Neutrophil (primary cell): ENCODE measurements around the gene ATP1B2.
"Not testable (repeated sequence)": the region's sequence is repeated elsewhere in the genome, so short reads cannot be mapped to it uniquely, and the experiment has no call there.

Experiments used
- H3K27ac ChIP-seq: fragments of 200-600 bp; sonication (generic); 2 replicates; pipeline ENCODE4 v1.5.1; 2016; ENCODE audit warnings: mild to moderate bottlenecking, moderate library complexity
- H3K27me3 ChIP-seq: fragments of 200-600 bp; sonication (generic); 2 replicates; pipeline ENCODE4 v1.6.0; 2016; ENCODE audit warnings: mild to moderate bottlenecking
- H3K36me3 ChIP-seq: fragments of 200-600 bp; sonication (generic); 2 replicates; pipeline ENCODE4 v1.5.1; 2017
- H3K4me1 ChIP-seq, 2 experiments: fragments of 200-600 bp in 1 of 2; sonication (generic) in 1 of 2; 1 replicate in 1 of 2; 2 replicates in 1 of 2; pipeline versions ENCODE4 v1.5.1 to v1.6.1; 2013 to 2016; ENCODE audit warnings: low read depth in 1 of 2, low read length in 1 of 2, mild to moderate bottlenecking in 1 of 2, moderate library complexity in 1 of 2; ENCODE audit not compliant: control insufficient read depth in 1 of 2, insufficient read depth in 1 of 2
- H3K4me3 ChIP-seq, 2 experiments: fragments of 200-600 bp in 1 of 2; sonication (generic) in 1 of 2; 1 replicate in 1 of 2; 2 replicates in 1 of 2; pipeline ENCODE4 v1.5.1; 2013 to 2016; ENCODE audit warnings: low read depth in 1 of 2, low read length in 1 of 2, mild to moderate bottlenecking in 1 of 2, moderate library complexity in 1 of 2
- H3K9me3 ChIP-seq: fragments of 200-600 bp; sonication (generic); 2 replicates; pipeline ENCODE4 v1.5.1; 2016
- CTCF ChIP-seq: fragments of 200-600 bp; sonication (generic); IDR thresholded peaks from 2 replicates; pipeline ENCODE4 v1.5.1; 2016; ENCODE audit warnings: antibody characterized with exemption

Gene ATP1B2

GRCh38 chr17:7640783-7641182 lies 9.9 kb upstream of the ATP1B2 start:
- H3K27me3 ChIP-seq, result peaks cover 12% of the 10 kb centered on the region
- no peak for TF ChIP-seq CTCF
- no peak overlapping the region for H3K4me3 ChIP-seq
- no peaks in the 10 kb centered on the region for H3K9me3 ChIP-seq
- no peaks in the 10 kb centered on the region for H3K36me3 ChIP-seq
- no peak overlapping the region for H3K27ac ChIP-seq
- H3K4me1 ChIP-seq, result no peaks in the 10 kb centered on the region

GRCh38 chr17:7641635-7642034 lies 9.1 kb upstream of the ATP1B2 start:
- H3K4me3 ChIP-seq, H3K36me3 ChIP-seq, H3K4me1 ChIP-seq, H3K9me3 ChIP-seq, H3K27ac ChIP-seq: not testable (repeated sequence)
- peaks cover 21% of the 10 kb centered on the region for H3K27me3 ChIP-seq

GRCh38 chr17:7644775-7645174 lies 6.0 kb upstream of the ATP1B2 start:
- H3K4me3 ChIP-seq, result no peak overlapping the region
- H3K27ac ChIP-seq, result no peak overlapping the region
- no peaks in the 10 kb centered on the region for H3K9me3 ChIP-seq
- H3K36me3 ChIP-seq, result no peaks in the 10 kb centered on the region
- H3K4me1 ChIP-seq, result peaks cover 0 to 8% of the 10 kb centered on the region in 2 experiments
- peaks cover 51% of the 10 kb centered on the region for H3K27me3 ChIP-seq
- no peak for TF ChIP-seq CTCF

- Histone ChIP-seq H3K9me3 (no peaks in the 10 kb centered on the region), H3K4me1 (peaks cover 10 to 13% of the 10 kb centered on the region in 2 experiments), H3K36me3 (no peaks in the 10 kb centered on the region), H3K4me3 (no peak overlapping the region), H3K27me3 (peaks cover 67% of the 10 kb centered on the region), H3K27ac (no peak overlapping the region)
- no peak for TF ChIP-seq CTCF
Measured at GRCh38 chr17:7646457-7646856, 4.3 kb upstream of the ATP1B2 start.

- H3K9me3 ChIP-seq, result no peaks in the 10 kb centered on the region
- no peak for TF ChIP-seq CTCF
- no peak overlapping the region for H3K4me3 ChIP-seq
- H3K4me1 ChIP-seq, result peaks cover 13% of the 10 kb centered on the region in 2 experiments
- no peak overlapping the region for H3K27ac ChIP-seq
- H3K36me3 ChIP-seq, result no peaks in the 10 kb centered on the region
- peaks cover 69% of the 10 kb centered on the region for H3K27me3 ChIP-seq
Measured at GRCh38 chr17:7647018-7647417, 3.7 kb upstream of the ATP1B2 start.

GRCh38 chr17:7651097-7651664 lies 455 bp downstream of the ATP1B2 start:
- H3K27ac ChIP-seq, result no peak overlapping the region
- peaks cover 13% of the 10 kb centered on the region in 2 experiments for H3K4me1 ChIP-seq
- H3K27me3 ChIP-seq, result peaks cover 95% of the 10 kb centered on the region
- peak overlapping the region; percentile 12 to 57 for H3K4me3 ChIP-seq
- H3K9me3 ChIP-seq, result no peaks in the 10 kb centered on the region
- TF ChIP-seq CTCF, result no peak
- no peaks in the 10 kb centered on the region for H3K36me3 ChIP-seq
